D721Med (cell line): ENCODE results near the gene LRRC23.

Experiments
- DNase-seq: peaks from one replicate; pipeline ENCODE4 v3.0.0; 2011; ENCODE audit warnings: low spot score; ENCODE audit not compliant: insufficient read length
- FAIRE-seq: peaks from 2 replicates; lab custom pipeline; 2011; peaks lifted over from hg19 to GRCh38; lab: Jason Lieb, UNC
- TF ChIP-seq, protein P1 (sequence below): IDR thresholded peaks from 2 replicates; pipeline ENCODE4 v1.5.1; 2012; ENCODE audit warnings: mild to moderate bottlenecking, control low read depth; ENCODE audit not compliant: insufficient read depth; ENCODE audit errors: missing control alignments

Gene LRRC23

DNA sequence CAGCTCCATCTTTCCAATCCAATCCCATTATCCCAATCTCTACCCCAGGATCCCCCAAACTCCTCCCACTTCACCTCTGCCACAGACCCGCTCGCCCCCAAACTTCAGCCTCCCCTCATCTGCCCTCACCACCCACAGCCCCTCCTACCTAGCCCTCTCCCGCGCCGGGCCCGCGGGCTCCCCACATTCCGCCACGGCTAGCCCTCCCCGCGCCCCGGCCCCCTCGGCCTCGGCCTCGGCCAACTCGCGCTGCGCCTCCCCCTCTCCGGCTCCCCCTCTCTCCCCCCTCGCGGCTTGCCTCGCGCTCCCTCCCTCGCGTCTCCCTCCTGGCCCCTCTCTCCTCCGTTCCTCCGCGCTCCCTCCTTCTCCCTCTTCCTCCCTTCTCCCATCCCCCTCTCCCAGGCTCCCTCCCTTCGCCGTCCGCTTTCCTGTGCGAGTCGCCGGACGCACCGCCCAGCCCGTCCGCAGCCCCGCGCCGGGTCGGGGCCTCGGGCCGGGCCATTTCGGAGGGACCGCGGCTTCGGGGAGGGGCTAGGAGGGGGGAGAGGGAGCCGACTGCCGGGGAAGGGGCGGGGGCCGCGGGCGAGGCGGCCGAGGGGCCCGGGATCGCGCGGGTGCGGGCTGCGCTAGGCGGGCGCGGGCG, 22.9 kb downstream of the LRRC23 start, which contains the start of gene ATN1:
Gene ATN1 (plus strand): TSS at position 581 of the 643 bp plus-strand sequence. CDS start 6,043 bp downstream, outside the sequence.
- FAIRE-seq (no peak), DNase-seq (peak; percentile 66)
- TF ChIP-seq, protein P1, sequence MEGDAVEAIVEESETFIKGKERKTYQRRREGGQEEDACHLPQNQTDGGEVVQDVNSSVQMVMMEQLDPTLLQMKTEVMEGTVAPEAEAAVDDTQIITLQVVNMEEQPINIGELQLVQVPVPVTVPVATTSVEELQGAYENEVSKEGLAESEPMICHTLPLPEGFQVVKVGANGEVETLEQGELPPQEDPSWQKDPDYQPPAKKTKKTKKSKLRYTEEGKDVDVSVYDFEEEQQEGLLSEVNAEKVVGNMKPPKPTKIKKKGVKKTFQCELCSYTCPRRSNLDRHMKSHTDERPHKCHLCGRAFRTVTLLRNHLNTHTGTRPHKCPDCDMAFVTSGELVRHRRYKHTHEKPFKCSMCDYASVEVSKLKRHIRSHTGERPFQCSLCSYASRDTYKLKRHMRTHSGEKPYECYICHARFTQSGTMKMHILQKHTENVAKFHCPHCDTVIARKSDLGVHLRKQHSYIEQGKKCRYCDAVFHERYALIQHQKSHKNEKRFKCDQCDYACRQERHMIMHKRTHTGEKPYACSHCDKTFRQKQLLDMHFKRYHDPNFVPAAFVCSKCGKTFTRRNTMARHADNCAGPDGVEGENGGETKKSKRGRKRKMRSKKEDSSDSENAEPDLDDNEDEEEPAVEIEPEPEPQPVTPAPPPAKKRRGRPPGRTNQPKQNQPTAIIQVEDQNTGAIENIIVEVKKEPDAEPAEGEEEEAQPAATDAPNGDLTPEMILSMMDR, result no peak

DNA sequence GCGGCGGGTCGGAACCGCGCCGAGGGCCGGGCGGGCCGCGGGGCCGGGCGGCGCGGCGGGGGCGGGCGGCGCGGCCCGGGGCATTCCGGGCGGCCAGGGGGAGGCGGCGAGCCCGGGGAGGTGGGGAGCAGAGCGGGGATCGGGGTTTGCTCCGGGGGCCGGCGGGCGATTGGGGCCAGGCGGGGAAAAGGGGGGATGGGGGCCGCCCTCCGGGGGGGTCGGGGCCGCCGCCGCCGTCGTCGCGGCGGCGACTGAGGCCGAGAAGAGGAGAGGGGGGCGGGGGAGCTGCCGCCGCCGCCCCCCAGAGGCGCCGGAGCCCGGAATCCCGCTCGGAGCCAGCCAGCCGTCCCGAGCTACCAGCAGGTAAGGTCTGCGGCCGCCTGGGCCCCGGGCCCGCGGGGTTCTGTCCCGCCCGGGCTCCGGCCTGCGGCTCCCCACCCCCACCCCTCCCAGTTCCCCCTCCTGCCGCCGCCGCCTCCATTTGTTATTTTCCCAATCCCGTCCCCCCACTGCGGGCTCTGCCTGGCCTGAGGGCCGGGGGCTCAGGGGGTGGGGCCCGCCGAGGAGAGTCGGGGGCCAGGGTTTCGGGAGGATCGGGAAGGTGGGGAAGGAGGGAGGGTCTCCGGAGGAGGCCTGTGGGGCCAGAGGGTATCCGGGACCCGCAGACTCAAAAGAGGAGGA, 23.5 kb downstream of the LRRC23 start:
- TF ChIP-seq, protein P1, result no peak
- DNase-seq, result no peak
- FAIRE-seq, result no peak

DNA sequence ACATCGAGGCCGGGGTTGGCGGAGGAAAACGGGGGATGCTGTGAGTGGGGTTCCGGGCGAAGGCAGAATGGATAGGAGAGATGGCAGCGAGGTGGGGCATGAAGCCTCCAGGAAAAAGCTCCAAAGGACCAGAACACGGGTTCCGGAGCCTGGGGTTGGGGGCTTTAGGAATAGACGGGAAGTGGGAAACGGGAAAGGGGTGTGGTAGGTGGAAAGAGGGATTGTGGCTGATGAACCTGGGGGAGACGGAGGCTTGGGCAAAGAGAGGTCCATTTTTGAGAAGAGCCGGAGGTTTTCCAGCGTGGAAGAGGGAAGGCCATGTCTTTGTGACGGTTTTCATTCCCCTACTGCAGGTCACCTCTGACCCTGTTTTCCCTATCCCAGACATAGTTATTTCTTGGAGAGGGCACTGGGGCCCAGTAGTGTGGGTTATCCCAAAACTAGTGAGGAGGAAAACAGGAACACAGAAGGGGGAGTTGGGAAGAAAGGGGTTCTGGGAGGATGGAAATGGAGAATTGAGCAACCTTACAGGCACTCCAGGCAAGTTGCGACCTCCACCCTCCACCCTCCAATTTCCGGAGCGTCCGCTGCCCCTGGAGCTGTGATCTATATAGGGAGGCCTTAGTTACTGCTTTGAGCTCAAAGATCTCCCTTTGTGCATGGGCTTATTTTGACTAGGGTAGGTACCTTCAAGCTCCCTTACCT, 24.2 kb downstream of the LRRC23 start:
- DNase-seq, result no peak
- TF ChIP-seq, protein P1, result no peak
- FAIRE-seq, result no peak

DNA sequence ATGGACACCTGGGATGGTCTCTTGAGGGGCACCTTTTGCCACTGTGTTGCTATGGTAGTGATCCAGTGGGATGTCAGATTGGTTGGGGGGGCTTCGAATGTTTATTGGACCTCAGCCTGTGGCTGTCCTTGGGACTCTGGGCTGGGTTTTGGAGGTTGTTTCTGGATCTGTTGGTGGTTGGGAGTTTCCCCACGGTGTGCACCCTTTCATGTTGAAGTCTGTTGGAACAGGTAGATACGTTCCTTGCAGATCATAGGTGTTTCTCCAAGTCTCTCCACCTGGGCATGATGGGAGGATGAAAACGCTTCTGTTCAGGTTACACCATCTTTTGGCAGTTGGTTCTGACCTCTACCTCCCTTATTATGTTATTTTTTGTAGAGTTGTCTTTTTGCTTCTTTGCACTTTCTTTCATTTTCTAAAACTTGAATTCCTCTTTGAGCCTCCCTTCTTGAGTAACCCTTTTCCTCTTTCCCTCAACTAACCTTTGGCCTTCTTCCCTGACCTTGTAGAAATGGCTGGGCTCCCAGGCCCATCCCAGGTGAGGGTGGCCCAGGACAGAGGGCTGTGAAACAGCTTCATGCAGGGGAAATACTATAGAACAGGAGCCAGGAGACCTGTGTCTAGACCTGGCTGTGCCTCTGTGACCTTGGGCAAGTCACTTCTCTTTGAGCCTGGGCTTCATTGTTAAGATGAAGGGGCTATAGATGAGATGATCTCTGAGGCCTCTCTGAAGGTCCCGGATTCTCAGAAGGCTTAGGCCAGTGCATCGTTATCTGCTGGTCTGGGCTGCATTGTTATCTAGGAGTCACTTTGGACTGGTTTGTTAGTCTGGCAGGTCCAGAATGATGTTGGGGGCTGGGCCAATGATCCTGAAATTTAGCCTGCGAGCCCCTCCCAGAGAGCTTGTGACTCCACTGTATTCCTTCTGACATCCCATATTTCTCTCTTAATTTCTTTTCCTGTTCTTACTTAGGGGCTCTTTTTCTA, 25.1 kb downstream of the LRRC23 start:
- FAIRE-seq, result no peak
- TF ChIP-seq, protein P1, result no peak
- no peak for DNase-seq

DNA sequence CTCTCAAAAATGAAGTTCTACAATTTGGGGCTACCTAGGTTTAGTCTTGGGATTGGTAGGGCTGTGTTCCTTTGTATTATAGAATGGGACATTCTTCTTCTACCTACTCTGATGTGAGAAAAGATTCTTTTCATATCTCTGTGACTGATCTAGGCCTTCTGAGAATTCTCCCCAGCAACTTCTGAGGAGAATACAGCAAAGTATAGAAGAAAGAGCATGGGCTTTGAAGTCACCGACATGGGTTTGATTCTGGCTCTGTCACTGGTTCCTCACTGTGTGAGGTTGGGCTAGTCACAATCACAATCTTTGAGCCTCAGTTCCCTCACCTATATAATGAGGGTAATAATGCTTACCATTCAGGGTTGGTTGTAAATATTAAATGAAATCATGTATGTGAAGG, 28.1 kb downstream of the LRRC23 start:
- DNase-seq (no peak), FAIRE-seq (no peak)
- TF ChIP-seq, protein P1, result no peak

DNA sequence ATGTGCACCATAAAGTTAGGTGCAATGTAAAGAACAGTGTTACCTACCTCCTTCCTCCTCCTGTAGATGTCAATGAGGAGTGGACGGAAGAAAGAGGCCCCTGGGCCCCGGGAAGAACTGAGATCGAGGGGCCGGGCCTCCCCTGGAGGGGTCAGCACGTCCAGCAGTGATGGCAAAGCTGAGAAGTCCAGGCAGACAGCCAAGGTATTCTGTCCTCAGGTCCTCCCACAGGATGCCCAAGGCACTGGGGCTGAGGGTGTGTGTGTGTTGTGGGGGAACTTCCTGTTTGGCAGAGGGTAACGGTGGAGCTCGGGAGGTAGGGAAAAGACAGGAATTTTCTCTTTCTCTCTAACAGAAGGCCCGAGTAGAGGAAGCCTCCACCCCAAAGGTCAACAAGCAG, 29.5 kb downstream of the LRRC23 start:
- DNase-seq, result no peak
- no peak for FAIRE-seq
- TF ChIP-seq, protein P1, result no peak
